ENCODE data around the gene AP4M1. TPM values are rescaled to one million over a fixed set of nuclear protein-coding genes. Genes with fewer than 3 reads are reported as not detected.

Gene AP4M1
- polyA plus RNA-seq, 4 donors = 26.1 to 39.2 (median 29.8) TPM

- DNase-seq (ENCODE audit: low read depth in 4 of 4, low spot score in 3 of 4) = no peak
These were observed 55.1 kb downstream of the AP4M1 start for GRCh38 chr7:100156331-100157068.

DNA sequence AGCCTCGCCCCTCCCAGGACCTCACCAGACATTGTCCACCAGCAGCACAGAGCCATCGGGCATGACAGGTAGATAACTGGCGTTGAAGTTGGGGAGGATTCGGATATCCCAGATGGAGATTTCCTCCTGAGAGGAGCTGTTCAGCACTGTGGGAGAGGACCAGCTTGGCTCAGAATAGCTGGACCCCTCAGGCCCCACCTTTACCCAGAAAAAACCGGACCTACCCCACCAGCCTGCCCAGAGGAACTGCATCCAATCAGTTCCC lies 55.6 kb downstream of the AP4M1 start:
- DNase-seq (ENCODE audit: low read depth in 4 of 4, low spot score in 3 of 4) = no peak

DNA sequence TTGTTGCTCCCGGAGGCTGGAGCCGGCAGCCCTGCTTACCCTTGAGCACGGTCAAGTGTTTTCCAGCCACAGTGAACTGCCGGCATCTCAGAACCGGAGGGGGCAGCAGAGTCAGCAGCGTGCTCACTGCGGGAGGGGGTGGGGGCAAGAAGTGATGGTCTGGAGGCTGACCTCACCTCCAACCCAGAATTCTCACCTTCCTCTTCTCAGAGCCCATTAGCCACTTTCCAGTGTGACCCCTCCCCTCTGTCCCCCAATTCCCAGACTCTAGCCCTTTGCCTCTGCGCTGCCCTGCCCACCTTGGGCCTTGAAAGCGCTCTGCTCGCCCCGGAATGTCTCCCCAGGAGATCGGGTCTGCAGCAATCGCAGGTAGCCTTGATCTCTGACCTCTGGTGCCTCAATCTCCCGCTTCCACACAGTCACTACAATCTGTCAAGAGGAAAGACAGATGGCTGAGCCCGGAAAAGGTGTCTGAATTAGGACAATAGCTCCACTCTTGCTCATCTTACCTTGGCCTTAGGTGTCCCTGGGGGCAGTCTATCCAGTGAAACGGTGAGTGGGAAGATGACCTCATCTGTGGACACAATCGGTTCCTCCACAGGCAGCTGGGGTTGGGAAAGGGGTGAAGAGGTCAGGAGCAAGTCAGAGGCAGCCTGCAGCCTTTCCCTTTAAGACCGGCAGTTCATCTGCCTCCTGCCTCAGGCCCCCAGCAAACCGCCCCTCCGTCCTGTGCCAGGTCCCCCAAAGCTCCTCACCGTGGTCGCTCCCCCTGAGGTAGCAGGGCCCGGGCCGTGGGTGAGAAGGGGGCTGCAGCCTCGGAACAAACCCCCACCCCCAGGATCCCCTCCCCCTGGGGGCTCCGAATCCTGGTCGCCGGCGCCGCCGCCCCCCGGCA lies 56.1 kb downstream of the AP4M1 start:
- DNase-seq (ENCODE audit: low read depth in 4 of 4, low spot score in 3 of 4) = no peak

Other genes with a start within 250 kb of the AP4M1 start
- not detected for gene OR2AE1, start 224.6 kb upstream of the AP4M1 start, polyA plus RNA-seq (ENCODE audit: insufficient read length in 4 of 4)
- gene TRIM4, start 182.1 kb upstream of the AP4M1 start, polyA plus RNA-seq (ENCODE audit: insufficient read length in 4 of 4) = 10 to 100 TPM; 28.8 to 39.6 (median 35.8) TPM
- gene GJC3, start 172.0 kb upstream of the AP4M1 start, polyA plus RNA-seq (ENCODE audit: insufficient read length in 4 of 4) = 1 to 10 TPM in 3 of 4 donors, under 1 TPM in 1; 0.87 to 1.5 (median 1.2) TPM
- 10 to 100 TPM in 3 of 4 donors, 1 to 10 TPM in 1; 2.5 to 62.9 (median 43.6) TPM for gene AZGP1, start 125.6 kb upstream of the AP4M1 start, polyA plus RNA-seq (ENCODE audit: insufficient read length in 4 of 4)
- gene ZKSCAN1, start 86.0 kb upstream of the AP4M1 start, polyA plus RNA-seq (ENCODE audit: insufficient read length in 4 of 4) = 10 to 100 TPM; 47.5 to 62.2 (median 58.1) TPM
- gene ZSCAN21, start 51.9 kb upstream of the AP4M1 start, polyA plus RNA-seq (ENCODE audit: insufficient read length in 4 of 4) = 10 to 100 TPM; 18.1 to 22.8 (median 20.9) TPM
- 10 to 100 TPM; 35.6 to 57.3 (median 54.5) TPM for gene ZNF3, start 19.9 kb upstream of the AP4M1 start, polyA plus RNA-seq (ENCODE audit: insufficient read length in 4 of 4)
- gene COPS6, start 12.7 kb upstream of the AP4M1 start, polyA plus RNA-seq (ENCODE audit: insufficient read length in 4 of 4) = 100 to 1,000 TPM; 103 to 137 (median 126) TPM
- 100 to 1,000 TPM in 3 of 4 donors, 10 to 100 TPM in 1; 94.6 to 165 (median 144) TPM for gene MCM7, start 246 bp upstream of the AP4M1 start, polyA plus RNA-seq (ENCODE audit: insufficient read length in 4 of 4)
- 10 to 100 TPM; 46.3 to 69.7 (median 59.6) TPM for gene TAF6, start 17.7 kb downstream of the AP4M1 start, polyA plus RNA-seq (ENCODE audit: insufficient read length in 4 of 4)
- 10 to 100 TPM; 40.7 to 90.5 (median 45.0) TPM for gene CNPY4, start 18.0 kb downstream of the AP4M1 start, polyA plus RNA-seq (ENCODE audit: insufficient read length in 4 of 4)
- gene MBLAC1, start 25.3 kb downstream of the AP4M1 start, polyA plus RNA-seq (ENCODE audit: insufficient read length in 4 of 4) = 1 to 10 TPM in 3 of 4 donors, under 1 TPM in 1; 0.99 to 2.3 (median 1.6) TPM
- 100 to 1,000 TPM in 1 of 4 donors, 10 to 100 TPM in 3; 79.5 to 129 (median 92.6) TPM for gene LAMTOR4, start 47.3 kb downstream of the AP4M1 start, polyA plus RNA-seq (ENCODE audit: insufficient read length in 4 of 4)
- 10 to 100 TPM; 14.4 to 32.2 (median 19.1) TPM for gene TRAPPC14, start 57.1 kb downstream of the AP4M1 start, polyA plus RNA-seq (ENCODE audit: insufficient read length in 4 of 4)
- gene GAL3ST4, start 67.0 kb downstream of the AP4M1 start, polyA plus RNA-seq (ENCODE audit: insufficient read length in 4 of 4) = 10 to 100 TPM in 1 of 4 donors, 1 to 10 TPM in 3; 5.8 to 14.2 (median 8.1) TPM
- gene GPC2, start 75.7 kb downstream of the AP4M1 start, polyA plus RNA-seq (ENCODE audit: insufficient read length in 4 of 4) = 10 to 100 TPM in 1 of 4 donors, 1 to 10 TPM in 3; 6.4 to 18.3 (median 8.8) TPM
- gene STAG3, start 76.3 kb downstream of the AP4M1 start, polyA plus RNA-seq (ENCODE audit: insufficient read length in 4 of 4) = 10 to 100 TPM; 11.3 to 31.0 (median 17.0) TPM
- 1 to 10 TPM; 3.5 to 8.5 (median 5.2) TPM for gene PVRIG, start 118.3 kb downstream of the AP4M1 start, polyA plus RNA-seq (ENCODE audit: insufficient read length in 4 of 4)
- 1 to 10 TPM; 5.0 to 8.9 (median 6.8) TPM for gene SPDYE3, start 206.1 kb downstream of the AP4M1 start, polyA plus RNA-seq (ENCODE audit: insufficient read length in 4 of 4)